ENCODE results near the gene ANXA1. TPM values are rescaled to one million over a fixed set of nuclear protein-coding genes. Genes with fewer than 3 reads are reported as not detected.

The ANXA1 gene
- total and polyA plus RNA-seq, 11 donors, result 29.4 to 139 (median 52.7) TPM

- no peaks in the 10 kb centered on the region for H3K27me3 ChIP-seq
- intact Hi-C loops (cut with DNase I), result loop anchor here in 1 of 10 donors (10.0 kb wide), 1 partner anchor 794 kb away; the partner anchor contains the start of gene ZFAND5
- 83 to 85% (median 85%) methylated on average over 6 of the region's 6 CpGs for WGBS, 4 donors
Observed at GRCh38 chr9:73158723-73159122, 7.1 kb downstream of the ANXA1 start.

GRCh38 chr9:73160868-73161267, 9.2 kb downstream of the ANXA1 start:
- intact Hi-C loops (cut with DNase I), result no loop called here
- no peak for ATAC-seq
- Histone ChIP-seq H3K4me3 (no peak overlapping the region), H3K4me1 (peaks cover 0 to 36% (median 11%) of the 10 kb centered on the region in 12 donors), H3K9me3 (no peaks in the 10 kb centered on the region), H3K36me3 (peaks cover 0 to 83% (median 75%) of the 10 kb centered on the region in 9 donors), H3K27ac (no peak overlapping the region), H3K27me3 (no peaks in the 10 kb centered on the region)
- TF ChIP-seq POLR2A (IDR thresholded peaks at IDR 0.05) (no peak), CTCF (IDR thresholded peaks at IDR 0.05) (no peak)
- WGBS, 4 donors, result 92 to 97% (median 94%) methylated on average over 5 of the region's 5 CpGs
- DNase-seq, result no peak

More at GRCh38 chr9:73158723-73159122, 7.1 kb downstream of the ANXA1 start:
- no peak for TF ChIP-seq POLR2A (IDR thresholded peaks at IDR 0.05)
- TF ChIP-seq CTCF (IDR thresholded peaks at IDR 0.05), result no peak
- ATAC-seq, result no peak
- DNase-seq, result no peak
- Histone ChIP-seq H3K9me3 (no peaks in the 10 kb centered on the region), H3K4me1 (peaks cover 0 to 54% (median 20%) of the 10 kb centered on the region in 12 donors), H3K27ac (no peak overlapping the region), H3K36me3 (peaks cover 0 to 66% (median 54%) of the 10 kb centered on the region in 9 donors), H3K4me3 (no peak overlapping the region)

GRCh38 chr9:73162987-73163768, 11.5 kb downstream of the ANXA1 start:
- H3K4me3 ChIP-seq, result no peak overlapping the region
- DNase-seq (no peak), ATAC-seq (no peak)
- 74 to 84% (median 77%) methylated on average over 6 of the region's 6 CpGs for WGBS, 4 donors
- peaks cover 0 to 13% (median 0%) of the 10 kb centered on the region in 12 donors for H3K4me1 ChIP-seq
- H3K9me3 ChIP-seq, result no peaks in the 10 kb centered on the region
- H3K36me3 ChIP-seq, result peaks cover 0 to 100% (median 98%) of the 10 kb centered on the region in 9 donors
- intact Hi-C loops (cut with DNase I), result no loop called here
- TF ChIP-seq POLR2A (IDR thresholded peaks at IDR 0.05) (no peak), CTCF (IDR thresholded peaks at IDR 0.05) (no peak)
- H3K27me3 ChIP-seq, result no peaks in the 10 kb centered on the region
- no peak overlapping the region for H3K27ac ChIP-seq

GRCh38 chr9:73165911-73166310, 14.2 kb downstream of the ANXA1 start:
- Histone ChIP-seq H3K27me3 (no peaks in the 10 kb centered on the region), H3K4me3 (no peak overlapping the region), H3K27ac (no peak overlapping the region), H3K4me1 (no peaks in the 10 kb centered on the region), H3K36me3 (peaks cover 0 to 100% (median 98%) of the 10 kb centered on the region in 9 donors), H3K9me3 (no peaks in the 10 kb centered on the region)
- intact Hi-C loops (cut with DNase I), result no loop called here
- DNase-seq (no peak), ATAC-seq (no peak)
- TF ChIP-seq CTCF (IDR thresholded peaks at IDR 0.05), result no peak
- WGBS, 4 donors, result 89 to 96% (median 92%) methylated on average over 2 of the region's 2 CpGs
